ENCODE data around the gene CEP350.

GRCh38 chr1:180057883-180058396 is 103.3 kb downstream of the CEP350 start:
- TF ChIP-seq CTCF (conservative IDR thresholded peaks at IDR 0.05; ENCODE audit: low read length) (no peak), EZH2phosphoT487 (IDR thresholded peaks at IDR 0.05; ENCODE audit: borderline replicate concordance, low read depth, low read length) (no peak)
